CD4-positive, alpha-beta T cell treated with Interleukin-12 subunit alpha and Interleukin-12 subunit beta, for 1 hour (primary cell): ENCODE data around the gene GSG1L.

ENCODE experiments used
- DNase-seq: peaks from one replicate; pipeline ENCODE4 v3.0.0-alpha.2; 2020

Gene GSG1L

DNA sequence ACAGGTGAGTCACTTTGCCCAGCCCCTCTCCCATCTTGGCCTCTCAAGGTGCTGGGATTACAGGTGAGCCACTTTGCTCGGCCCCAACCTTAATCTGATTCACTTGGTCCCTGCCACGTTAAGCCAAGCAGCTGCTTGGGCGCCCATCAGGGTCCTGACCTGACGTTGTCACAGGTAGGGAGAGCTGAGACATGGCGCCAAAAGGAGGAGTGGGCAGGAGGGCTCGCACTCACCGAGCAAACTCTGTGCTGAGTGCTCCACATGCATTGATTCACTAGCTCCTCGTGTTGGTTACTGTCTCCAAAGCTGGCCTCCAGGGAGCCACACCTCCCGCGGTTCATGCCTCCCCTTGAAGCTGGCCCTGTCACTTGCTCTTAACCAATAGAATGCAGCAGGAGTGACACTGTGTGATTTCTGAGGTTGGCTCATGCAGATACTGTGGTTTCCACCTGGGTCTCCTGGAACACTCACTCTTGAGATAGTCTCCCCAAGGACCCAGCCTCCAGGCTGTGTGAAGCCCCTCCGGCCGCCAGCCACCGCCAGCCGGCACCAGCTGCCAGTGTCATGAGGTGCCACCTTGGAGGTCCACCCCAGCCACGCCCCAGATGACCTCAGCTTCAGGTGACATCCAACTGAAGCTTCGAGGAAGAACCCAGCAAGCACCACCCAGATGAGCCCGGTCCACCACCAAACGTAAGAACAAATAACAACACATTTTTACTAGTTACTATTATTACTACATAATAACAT, 223.0 kb downstream of the GSG1L start:
- DNase-seq = no peak

DNA sequence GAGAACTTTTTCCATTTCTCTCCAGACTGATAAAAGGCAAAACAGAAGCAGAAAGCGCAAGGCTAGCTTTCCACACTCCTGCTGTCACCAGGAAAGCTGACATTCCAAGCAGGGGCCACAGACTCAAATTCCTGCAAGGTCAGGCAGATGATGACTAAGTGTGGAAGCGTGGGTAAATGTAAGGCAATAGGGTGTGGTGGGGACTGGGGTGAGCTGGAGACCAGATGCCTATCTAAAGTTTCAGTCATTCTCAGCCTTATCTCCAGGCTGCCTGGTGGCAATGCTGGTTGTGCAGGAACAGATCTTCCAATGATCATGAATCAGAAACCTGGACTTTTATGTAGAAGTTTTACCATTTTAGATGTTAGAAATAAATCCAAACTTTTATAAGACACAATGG, 224.1 kb downstream of the GSG1L start:
- DNase-seq = no peak

DNA sequence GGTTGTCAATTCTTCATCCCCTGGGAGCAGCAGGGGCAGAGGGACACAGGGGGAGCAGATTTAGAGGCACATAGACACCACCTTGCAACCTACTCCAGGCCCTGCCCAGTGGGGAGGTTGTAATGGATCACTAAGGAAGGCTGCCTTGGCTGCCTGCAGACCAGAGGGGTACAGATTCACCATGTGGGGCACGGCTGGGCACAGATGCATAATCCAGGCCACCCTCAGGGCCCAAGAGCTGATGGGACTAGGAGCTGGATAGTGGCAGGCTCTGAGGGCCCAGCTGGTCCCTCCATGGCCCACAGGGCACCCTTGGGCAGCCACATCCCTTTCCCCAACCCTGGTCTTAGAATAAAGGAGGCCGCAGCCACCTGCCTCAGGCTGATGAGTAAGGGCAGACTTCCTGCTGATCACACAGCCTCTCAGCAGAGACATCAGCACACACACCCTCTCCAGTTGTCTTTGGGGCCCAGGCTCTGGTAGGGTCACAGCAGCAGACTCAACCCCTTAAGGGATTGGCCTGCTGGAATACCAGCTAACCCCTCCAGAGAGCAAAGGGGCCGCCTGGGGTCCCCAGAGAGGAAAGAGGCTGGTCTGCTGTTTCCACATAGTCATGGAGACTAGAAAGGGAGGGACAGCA, 224.9 kb downstream of the GSG1L start:
- DNase-seq = no peak

DNA sequence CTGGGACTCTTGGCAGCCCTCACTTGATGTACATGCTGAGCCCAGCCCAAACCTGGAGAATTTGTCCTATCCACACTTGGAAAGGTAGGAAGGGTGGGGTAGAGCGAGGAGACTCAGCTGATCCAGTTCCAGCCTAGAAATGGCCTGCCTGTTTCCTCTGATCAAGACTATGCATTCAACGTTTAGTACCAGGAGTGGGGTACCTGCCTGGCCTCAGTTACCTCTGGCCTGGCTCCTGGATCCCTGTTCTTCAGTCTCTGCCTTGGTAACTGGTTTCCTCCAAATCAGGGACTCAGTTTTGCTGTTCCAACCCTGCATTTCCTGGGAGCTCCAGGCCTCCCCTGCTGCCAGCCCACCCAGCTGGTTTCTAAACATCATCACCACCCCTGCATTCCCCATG, 233.5 kb downstream of the GSG1L start:
- DNase-seq = no peak

DNA sequence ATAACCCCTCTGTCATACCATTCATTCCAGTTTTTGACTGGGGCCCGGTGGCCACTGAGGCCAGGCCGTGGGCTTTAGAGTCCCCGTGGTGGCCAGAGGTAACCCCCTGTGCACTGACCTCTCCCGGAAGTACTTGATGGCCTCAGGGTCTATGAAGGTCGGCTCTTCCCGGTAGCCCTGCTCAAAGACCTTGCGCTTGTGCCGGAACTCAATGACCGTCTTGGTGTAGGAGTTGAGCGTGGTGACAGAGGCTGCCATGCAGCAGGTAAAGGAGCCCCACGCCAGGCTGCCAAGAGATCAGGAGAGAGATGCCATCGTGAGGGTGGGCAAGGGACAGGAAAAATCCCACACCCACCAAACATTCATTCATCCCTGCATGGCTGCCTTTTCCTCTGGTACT, 234.8 kb downstream of the GSG1L start:
- no peak for DNase-seq

DNA sequence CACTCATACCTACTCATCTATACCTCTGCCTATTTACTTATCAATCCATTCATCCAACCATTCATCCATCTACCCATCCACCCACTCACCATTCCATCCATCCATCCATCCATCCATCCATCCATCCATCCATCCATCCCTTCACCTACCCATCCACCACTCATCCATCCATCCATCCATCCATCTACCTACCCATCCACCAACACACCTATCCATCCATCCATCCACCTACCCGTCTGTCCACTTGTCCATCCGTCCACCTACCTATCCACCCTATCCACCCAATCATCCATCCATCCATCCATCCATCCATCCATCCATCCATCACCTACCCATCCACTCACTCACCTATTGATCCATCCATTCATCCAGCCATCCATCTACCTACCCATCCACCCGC, 235.7 kb downstream of the GSG1L start:
- DNase-seq = no peak

DNA sequence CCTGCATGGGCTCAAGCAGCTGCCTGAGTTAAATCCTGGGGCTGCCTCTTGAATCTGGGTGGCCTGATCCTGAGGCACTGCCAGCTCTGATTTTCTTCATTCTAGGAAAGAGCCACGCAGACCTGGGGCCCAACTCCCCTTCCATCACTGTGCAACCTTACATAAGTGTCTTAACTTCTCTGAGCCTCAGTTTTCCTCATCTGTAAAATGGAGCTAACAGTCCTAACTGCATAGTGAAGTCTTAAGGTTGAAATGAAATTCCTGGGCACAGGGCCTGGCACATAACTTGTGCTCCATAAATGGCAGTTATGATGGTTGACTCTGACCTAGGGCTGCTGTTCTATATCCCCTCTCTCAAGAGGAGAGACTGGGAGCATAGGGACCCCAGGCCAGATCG, 236.6 kb downstream of the GSG1L start:
- DNase-seq = no peak

DNA sequence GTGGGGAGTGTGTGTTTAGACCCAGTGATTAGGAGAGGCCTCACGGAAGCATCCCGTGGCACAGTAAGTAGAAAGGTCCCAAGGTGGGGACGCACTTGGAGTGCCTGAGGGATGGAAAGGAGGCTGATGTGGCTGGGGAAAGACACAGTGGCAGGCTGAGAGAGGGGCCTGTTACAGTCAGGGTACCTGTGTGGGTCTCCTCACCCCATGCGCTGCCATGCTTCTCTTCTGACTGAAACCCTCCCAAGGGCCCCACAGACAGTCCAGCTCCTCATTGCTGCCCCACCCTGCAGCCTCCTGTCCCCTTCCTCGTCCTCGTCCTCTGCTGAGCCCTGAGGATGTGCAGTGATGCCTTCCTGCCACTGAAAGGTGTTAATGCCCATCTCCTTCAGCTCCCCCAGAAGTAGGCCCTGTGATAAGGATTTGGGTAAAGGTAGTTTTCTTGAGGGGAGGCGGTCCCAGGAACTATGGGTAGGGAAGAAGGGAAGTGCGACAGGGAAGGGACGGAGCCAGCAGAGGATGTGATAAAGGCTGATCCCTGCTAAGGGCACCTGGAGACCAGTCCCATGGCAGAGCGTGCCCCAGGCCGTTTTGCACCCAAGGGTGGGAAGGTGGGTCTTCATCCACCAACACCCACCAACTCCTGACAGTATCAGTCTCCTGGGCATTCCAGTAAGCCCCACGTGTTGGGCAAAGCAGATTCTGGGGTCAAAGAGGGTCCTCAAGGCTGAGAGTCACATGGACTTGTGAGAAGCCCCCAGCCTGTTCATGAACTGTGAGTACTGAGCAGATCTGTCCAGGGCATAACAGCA, 237.2 kb downstream of the GSG1L start:
- no peak for DNase-seq

DNA sequence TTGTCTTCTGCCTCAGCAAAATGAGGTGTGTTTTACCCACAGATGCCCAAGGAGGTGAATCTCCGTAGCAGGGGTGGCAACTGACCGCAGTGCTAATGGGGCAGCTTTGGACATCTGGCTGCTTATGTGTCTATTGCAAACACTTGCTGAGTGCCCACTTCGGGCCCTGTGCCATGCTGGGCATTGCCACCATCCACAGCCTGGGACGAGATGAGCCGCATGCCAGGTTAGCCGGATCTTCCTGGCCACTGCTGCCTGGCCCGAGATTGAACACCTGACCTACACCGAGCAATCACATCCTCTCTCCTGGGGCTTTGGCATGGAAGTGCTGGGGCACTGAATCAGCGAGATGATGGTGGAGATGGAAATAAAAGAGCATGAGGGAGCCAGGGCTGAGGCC, 238.7 kb downstream of the GSG1L start:
- DNase-seq = no peak

DNA sequence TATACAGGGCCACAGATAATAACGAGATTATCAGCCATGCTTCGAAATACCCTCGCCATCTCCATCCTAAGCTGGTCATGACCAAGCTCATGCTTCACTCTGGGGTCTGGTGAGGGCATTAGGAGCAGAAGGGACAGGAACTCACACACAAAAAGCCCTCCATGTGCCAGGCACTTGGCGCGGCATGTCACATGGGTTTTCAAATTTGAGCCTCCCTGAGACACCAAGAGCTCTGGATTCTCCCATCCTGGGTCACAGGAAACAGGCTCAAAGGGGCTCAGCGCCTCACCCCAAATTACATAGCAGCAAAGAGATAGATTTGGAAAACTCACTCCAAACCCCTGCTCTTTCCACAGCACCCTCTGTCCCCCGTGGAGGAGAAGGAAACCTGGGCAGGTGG, 239.5 kb downstream of the GSG1L start:
- no peak for DNase-seq

DNA sequence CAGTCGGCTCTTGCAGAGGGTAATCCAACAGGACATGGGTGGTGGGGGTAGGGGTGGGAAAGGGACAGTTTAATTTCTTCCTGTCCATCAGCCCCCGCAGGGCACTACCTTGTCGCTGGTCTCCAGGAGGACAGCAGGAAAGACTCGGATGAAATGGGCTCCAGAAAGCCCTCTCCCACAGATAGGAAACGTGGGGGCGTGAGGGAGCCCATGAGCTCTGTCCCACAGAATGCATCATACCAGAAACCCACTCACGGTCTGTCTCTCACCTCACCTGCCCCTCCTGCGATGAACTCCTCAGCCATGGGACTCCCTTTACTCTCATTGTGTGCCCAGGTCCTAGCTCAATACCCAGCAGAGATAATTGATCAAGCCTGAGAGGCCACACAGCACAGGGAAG, 240.1 kb downstream of the GSG1L start:
- no peak for DNase-seq

DNA sequence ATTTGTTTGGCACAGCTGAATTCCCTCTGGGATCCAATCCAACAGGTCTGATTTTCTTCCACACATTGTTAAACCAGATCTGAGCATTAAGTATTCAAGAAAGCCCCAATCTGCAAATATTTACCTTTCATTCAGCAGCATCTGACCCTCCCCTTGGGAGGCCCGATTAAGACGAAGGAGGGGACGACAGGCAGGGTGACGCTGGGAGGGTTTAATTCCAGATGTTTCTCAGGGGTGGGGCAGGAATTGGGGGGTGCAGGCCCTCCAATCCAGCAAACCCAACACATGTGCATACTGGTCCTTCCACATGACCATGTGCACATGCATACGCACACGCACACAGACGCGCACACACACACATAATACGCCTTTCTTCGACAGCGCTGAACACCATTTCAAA, 240.5 kb downstream of the GSG1L start:
- no peak for DNase-seq

DNA sequence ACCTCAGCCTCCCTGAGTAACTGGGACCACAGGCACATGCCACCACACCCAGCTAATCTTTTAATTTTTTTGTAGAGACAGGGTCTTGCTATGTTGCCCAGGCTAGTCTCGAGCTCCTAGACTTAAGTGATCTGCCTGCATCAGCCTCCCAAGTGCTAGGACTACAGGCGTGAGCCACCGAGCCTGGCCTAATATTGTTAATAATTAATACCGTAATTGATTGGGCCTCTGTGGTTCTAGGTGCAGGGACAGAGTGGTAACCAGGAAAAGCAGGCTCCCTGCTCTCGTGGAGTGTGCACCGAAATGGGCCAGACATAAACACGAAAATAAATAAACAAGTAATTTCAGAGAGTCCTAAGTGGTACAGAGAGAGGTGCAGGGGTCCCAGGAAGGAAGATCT, 241.0 kb downstream of the GSG1L start:
- DNase-seq = no peak

DNA sequence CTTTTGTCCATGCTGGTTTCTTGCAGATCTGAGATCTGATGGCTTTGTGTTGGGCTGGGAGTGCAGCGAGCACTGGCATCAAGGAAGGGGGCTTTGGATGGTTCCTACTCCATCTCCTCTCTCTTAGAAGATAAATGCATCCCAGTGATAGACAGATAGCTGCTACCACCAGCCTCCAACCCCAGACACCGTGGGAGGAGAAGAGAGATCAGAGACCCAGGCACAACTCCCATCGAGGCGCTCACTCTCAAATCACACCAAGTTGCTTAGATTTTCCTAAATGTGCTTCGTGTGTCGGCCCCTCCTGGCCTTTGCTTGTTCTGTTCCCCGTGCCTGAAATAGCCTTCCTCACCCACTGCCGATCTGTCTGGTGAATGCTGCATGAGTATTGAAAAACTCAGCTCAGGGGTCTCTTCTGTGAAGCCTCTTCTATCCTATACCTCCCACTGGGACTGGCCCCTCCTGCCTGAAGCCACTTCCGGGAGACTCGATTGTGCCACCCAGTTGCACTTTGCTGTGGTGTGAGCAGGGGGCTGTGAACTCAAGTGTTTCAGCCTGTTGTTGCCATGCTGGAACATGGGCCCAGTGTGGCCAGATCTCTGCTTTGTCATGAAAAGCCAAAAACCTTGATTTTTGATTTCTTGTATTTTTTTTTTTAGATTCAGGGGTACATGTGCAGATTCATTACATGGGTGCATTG, 242.7 kb downstream of the GSG1L start:
- DNase-seq = no peak

DNA sequence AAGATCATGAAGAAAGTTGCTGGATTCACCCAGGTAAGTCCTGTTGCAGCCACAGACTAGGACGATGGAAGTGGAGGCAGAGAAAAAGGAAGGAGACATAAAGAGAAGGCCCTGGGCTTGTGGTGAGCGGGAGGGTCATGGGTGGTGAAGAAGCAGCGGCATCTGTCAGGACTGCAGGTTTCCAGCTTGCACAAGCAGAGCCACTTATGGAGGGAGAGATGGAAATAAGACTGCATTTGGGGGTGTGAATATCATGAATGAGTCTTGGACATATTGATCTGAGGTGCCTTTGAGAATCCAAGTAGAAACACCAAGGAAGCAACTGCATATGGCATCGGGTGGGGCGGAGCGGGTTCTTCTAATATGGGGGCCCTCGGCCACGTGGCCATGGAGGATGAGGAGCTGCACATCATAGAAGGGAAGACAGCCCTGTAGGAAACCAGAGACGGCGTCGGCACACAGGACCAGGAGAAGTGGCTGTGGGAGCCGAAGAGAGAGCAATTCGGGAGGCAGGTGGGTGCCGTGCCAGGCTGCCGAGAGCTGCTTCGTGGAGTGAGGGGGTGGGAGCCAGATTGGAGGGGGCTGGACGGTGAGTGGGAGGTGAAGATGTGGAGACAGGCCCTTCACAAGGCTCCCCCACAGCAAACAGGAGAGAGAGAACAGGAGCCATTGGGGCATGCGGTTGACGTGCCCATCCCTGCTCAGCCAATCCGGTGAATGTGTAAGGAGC, 243.5 kb downstream of the GSG1L start:
- no peak for DNase-seq

DNA sequence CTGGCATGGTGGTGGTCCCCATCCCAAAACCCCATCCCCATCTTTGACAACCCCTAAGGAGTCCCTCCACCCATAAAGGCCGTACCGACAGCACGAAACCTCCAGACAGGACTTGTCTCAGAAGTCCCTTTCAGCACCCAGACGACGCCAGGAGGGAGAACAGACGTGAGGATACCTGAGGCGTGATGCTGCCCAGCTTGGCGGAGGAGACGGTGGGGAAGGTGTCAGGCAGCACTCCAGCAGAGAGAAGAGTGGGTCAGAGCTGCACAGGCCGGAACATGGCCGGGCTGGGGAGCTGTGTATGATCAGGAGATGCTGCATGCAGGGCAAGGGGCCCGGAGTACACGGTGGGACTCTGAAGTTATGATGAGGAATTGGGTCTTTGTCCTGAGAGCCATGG, 244.2 kb downstream of the GSG1L start:
- no peak for DNase-seq

DNA sequence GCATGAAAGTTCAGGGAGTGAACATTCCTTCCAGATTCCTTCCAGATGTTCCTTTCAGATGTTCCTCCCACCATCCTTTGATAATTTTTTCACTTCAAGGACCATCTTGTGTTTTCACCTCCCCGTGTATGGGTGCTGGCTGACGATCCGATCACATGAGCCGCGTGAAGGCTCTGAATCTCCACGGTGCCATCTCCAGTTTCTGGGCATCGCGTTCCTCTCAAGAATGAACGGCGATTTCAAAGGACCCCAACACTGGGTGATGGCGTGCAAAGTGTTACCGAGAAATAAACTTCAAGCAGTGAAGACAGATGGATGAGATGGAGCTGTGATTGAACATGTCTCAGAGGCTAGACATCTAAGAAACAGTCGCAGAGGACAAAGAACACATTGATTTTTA, 245.3 kb downstream of the GSG1L start:
- no peak for DNase-seq

DNA sequence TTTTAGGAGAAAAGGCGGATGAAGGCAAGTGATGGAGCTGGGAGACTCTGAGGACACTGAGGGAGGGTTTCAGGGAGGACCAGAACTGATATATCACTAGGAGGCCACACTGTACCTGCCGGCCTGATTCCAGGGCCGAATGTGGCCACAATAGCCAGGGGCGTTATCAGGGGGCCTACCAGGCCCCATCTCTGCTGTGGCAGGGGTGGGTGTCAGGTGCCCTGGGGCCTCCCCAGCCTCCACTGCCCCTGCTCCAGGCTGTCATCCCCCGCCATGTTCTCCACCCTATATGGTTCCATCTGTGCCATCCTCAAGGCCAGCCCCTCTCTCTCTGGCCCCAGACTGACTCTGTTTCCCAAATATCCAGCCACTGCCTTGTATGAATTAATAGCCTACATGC, 246.5 kb downstream of the GSG1L start:
- no peak for DNase-seq

DNA sequence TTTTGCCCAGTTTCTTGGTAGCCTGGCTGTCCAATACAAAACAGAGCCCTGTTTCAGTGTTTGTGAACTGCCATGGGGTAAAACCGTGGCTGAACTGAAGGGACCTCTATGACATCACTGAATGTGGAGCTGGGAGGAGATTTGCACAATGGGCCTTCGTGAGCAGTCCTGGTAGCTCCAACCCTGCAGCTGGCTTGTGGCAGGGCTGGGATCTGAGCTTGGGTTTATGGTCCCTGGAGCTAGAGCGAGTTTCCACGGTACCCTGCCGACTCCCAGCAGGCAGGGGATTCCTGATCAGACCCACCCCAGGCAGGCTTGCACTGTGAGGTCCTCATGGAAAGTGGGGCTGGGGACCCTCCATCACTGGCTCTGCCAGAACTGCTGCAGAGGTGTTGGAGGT, 247.0 kb downstream of the GSG1L start:
- no peak for DNase-seq

DNA sequence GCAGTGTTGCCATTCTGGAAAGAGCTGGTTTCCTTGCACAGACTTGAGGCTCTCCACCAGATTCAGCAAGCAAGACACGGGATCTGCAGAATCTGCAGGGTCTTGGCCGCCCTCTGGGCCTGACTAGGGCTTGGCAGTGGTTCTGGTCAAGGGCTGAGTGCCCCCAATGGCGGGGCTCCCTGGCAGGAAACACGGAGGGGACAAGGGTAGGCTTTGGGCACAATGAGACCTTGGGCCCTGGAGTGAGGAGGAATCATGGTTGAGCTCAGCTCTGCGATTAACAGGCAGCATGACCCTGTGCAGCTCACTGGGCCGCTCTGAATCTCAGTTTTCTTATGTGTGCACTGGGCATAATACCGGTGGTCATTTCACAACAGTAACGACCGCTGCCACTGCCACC, 249.9 kb downstream of the GSG1L start:
- no peak for DNase-seq

DNA sequence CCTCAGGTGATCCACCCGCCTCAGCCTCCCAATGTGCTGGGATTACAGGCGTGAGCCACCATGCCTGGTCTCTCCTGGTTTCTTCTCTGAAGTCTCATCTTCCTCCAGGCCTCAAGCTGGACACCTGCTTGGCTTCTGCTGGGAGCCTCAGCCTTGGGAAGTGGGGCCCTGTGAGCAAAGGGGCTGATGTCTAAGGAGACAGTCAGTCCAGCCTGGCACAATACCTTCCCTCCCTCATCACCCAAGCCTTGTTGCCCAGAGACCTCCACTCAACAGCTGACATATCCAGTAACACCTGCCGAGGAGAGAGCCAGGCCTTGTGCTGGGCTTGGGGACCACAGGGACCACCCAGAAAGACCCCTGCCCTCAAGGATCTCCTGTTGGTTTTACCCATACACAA, 251.6 kb downstream of the GSG1L start:
- no peak for DNase-seq

DNA sequence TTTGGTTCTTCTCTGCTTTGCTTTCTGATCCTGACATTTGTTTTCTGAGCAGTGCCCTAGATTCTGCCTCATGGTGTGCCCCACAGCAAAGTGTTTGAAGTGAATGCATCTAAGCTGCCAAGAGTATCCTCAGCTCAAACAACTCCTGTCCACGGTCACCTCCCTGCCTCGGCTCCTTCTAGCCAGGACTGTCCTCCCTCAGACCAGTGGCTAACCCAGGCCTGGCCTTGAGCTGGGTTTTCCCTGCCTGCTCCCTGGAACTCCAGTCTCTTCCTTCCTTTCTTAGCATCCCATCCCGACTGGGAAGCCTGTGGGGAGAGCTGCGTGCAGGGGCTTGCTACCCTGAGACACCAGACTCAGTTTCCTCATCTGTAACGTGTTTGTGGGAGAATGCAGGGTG, 256.5 kb downstream of the GSG1L start:
- DNase-seq = no peak

DNA sequence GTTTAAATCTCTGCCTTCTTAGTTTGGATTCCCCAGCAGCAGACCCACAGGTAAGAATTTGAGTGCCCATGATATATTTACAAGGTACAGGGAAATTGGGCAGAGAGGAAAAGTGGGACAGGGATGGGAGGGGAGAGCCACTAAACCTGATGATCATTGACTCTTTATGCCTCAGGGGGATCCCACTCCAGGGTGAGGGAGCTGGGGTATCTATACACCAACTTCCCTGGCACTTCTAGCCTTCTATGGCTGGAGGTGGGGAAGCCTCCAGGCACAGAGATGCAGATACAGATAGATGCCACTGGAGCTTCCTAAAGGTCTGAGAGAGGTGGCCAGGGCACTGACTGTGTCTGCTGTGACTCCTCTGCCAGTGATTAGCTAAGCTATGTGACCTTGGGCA, 257.1 kb downstream of the GSG1L start:
- no peak for DNase-seq
